ENCODE measurements around the gene IGFL2.
"Not testable (repeated sequence)": the region's sequence is repeated elsewhere in the genome, so short reads cannot be mapped to it uniquely, and the experiment has no call there.

Gene IGFL2

GRCh38 chr19:46147791-46148288 lies at the start of gene IGFL2:
TSS of gene IGFL2 (plus strand) at chr19:46148238. CDS start at chr19:46148279, 41 bp downstream.
- no peak within 1 kb of the TSS for H2AFZ ChIP-seq (ENCODE audit: low read depth, low read length)
- DNase-seq, result no peak
- TF ChIP-seq CTCF (IDR thresholded peaks at IDR 0.05; ENCODE audit: borderline replicate concordance, extremely low read depth, low read length, poor library complexity, severe bottlenecking), result no peak
- TF ChIP-seq EZH2 (IDR thresholded peaks at IDR 0.05; ENCODE audit: borderline replicate concordance, low read depth, low read length, severe bottlenecking), result no peak

GRCh38 chr19:46100344-46100743 lies 47.7 kb upstream of the IGFL2 start:
- H3K27me3 ChIP-seq (ENCODE audit: insufficient read depth, low read length, poor library complexity), result peaks cover 4% of the 10 kb centered on the region
- no peaks in the 10 kb centered on the region for H3K9me3 ChIP-seq (ENCODE audit: insufficient read depth, low read length, severe bottlenecking)
- no peak overlapping the region for H3K4me2 ChIP-seq (ENCODE audit: insufficient read depth, low read length)
- H3K4me1 ChIP-seq (ENCODE audit: insufficient read depth, low read length), result no peaks in the 10 kb centered on the region
- ATAC-seq (ENCODE audit: insufficient read depth, low read depth) (no peak), DNase-seq (no peak)
- TF ChIP-seq EZH2 (IDR thresholded peaks at IDR 0.05; ENCODE audit: borderline replicate concordance, low read depth, low read length, severe bottlenecking) (no peak), CTCF (IDR thresholded peaks at IDR 0.05; ENCODE audit: borderline replicate concordance, extremely low read depth, low read length, poor library complexity, severe bottlenecking) (no peak)
- no peak overlapping the region for H3K4me3 ChIP-seq (ENCODE audit: low read depth in 1 of 2, low read length in 2 of 2)
- H3K79me2 ChIP-seq (ENCODE audit: insufficient read depth, low read length), result no peaks in the 10 kb centered on the region
- no peak overlapping the region for H3K9ac ChIP-seq (ENCODE audit: low read depth, low read length)
- no peak overlapping the region for H2AFZ ChIP-seq (ENCODE audit: low read depth, low read length)
- no peak overlapping the region for H3K27ac ChIP-seq (ENCODE audit: low read length)
- H3K36me3 ChIP-seq (ENCODE audit: insufficient read depth, low read length), result no peaks in the 10 kb centered on the region
- H4K20me1 ChIP-seq (ENCODE audit: insufficient read depth, low read length), result no peaks in the 10 kb centered on the region

More at GRCh38 chr19:46147791-46148288, at the start of gene IGFL2:
- no peak for ATAC-seq (ENCODE audit: insufficient read depth, low read depth)
- H3K79me2 ChIP-seq (ENCODE audit: insufficient read depth, low read length), result no peaks in the 10 kb centered on the region
- peaks cover 33% of the 10 kb centered on the region for H3K27me3 ChIP-seq (ENCODE audit: insufficient read depth, low read length, poor library complexity)
- H3K27ac ChIP-seq (ENCODE audit: low read length), result no peak within 1 kb of the TSS
- no peak within 1 kb of the TSS for H3K4me3 ChIP-seq (ENCODE audit: low read depth in 1 of 2, low read length in 2 of 2)
- H4K20me1 ChIP-seq (ENCODE audit: insufficient read depth, low read length), result no peaks in the 10 kb centered on the region
- no peak within 1 kb of the TSS for H3K4me2 ChIP-seq (ENCODE audit: insufficient read depth, low read length)
- no peaks in the 10 kb centered on the region for H3K4me1 ChIP-seq (ENCODE audit: insufficient read depth, low read length)
- no peaks in the 10 kb centered on the region for H3K36me3 ChIP-seq (ENCODE audit: insufficient read depth, low read length)
- no peaks in the 10 kb centered on the region for H3K9me3 ChIP-seq (ENCODE audit: insufficient read depth, low read length, severe bottlenecking)
- H3K9ac ChIP-seq (ENCODE audit: low read depth, low read length), result no peak within 1 kb of the TSS

GRCh38 chr19:46101293-46101692 lies 46.7 kb upstream of the IGFL2 start:
- Histone ChIP-seq H3K4me2 (ENCODE audit: insufficient read depth, low read length) (no peak overlapping the region), H3K27me3 (ENCODE audit: insufficient read depth, low read length, poor library complexity) (peaks cover 4% of the 10 kb centered on the region), H4K20me1 (ENCODE audit: insufficient read depth, low read length) (no peaks in the 10 kb centered on the region), H3K27ac (ENCODE audit: low read length) (no peak overlapping the region), H3K9me3 (ENCODE audit: insufficient read depth, low read length, severe bottlenecking) (no peaks in the 10 kb centered on the region), H3K36me3 (ENCODE audit: insufficient read depth, low read length) (no peaks in the 10 kb centered on the region), H3K9ac (ENCODE audit: low read depth, low read length) (no peak overlapping the region), H3K79me2 (ENCODE audit: insufficient read depth, low read length) (no peaks in the 10 kb centered on the region), H2AFZ (ENCODE audit: low read depth, low read length) (no peak overlapping the region), H3K4me1 (ENCODE audit: insufficient read depth, low read length) (no peaks in the 10 kb centered on the region), H3K4me3 (ENCODE audit: low read depth in 1 of 2, low read length in 2 of 2) (no peak overlapping the region)
- ATAC-seq (ENCODE audit: insufficient read depth, low read depth), result no peak
- no peak for DNase-seq
- no peak for TF ChIP-seq EZH2 (IDR thresholded peaks at IDR 0.05; ENCODE audit: borderline replicate concordance, low read depth, low read length, severe bottlenecking)
- TF ChIP-seq CTCF (IDR thresholded peaks at IDR 0.05; ENCODE audit: borderline replicate concordance, extremely low read depth, low read length, poor library complexity, severe bottlenecking), result no peak

- H3K4me2 ChIP-seq (ENCODE audit: insufficient read depth, low read length), result not testable (repeated sequence)
These were observed 45.7 kb upstream of the IGFL2 start for GRCh38 chr19:46102333-46102732.

More at GRCh38 chr19:46102333-46102732, 45.7 kb upstream of the IGFL2 start:
- H3K4me1 ChIP-seq (ENCODE audit: insufficient read depth, low read length); H3K27me3 ChIP-seq (ENCODE audit: insufficient read depth, low read length, poor library complexity); ATAC-seq (ENCODE audit: insufficient read depth, low read depth); H3K36me3 ChIP-seq (ENCODE audit: insufficient read depth, low read length); H3K4me3 ChIP-seq (ENCODE audit: low read depth in 1 of 2, low read length in 2 of 2); H3K27ac ChIP-seq (ENCODE audit: low read length); H3K9me3 ChIP-seq (ENCODE audit: insufficient read depth, low read length, severe bottlenecking); H4K20me1 ChIP-seq (ENCODE audit: insufficient read depth, low read length); H3K79me2 ChIP-seq (ENCODE audit: insufficient read depth, low read length); H3K9ac ChIP-seq (ENCODE audit: low read depth, low read length); H2AFZ ChIP-seq (ENCODE audit: low read depth, low read length); DNase-seq: not testable (repeated sequence)

Measured in DND-41 (cell line).